Endothelial cell of umbilical vein (primary cell): Measurements from ENCODE around the gene NRCAM. TPM values are rescaled to one million over a fixed set of nuclear protein-coding genes. Genes with fewer than 3 reads are reported as not detected.

Experiments used
- BruUV-seq: library from RNA; stranded (reverse); fragments of 400-500 nt; replicated peaks from 2 replicates; lab custom pipeline; 2021; lab: Mats Ljungman, UMichigan
- CTCF ChIA-PET: fragments of 300-600, 350-600 bp; sonication (Branson Sonifier 250); formaldehyde crosslinking; loops from one replicate; lab custom pipeline; 2021; ENCODE audit warnings: antibody characterized with exemption, inconsistent platforms; lab: Charles Lee
- POLR2A ChIA-PET: fragments of 300-600, 350-600 bp; sonication (Branson Sonifier 250); formaldehyde crosslinking; loops from one replicate; lab custom pipeline; 2021; ENCODE audit warnings: antibody characterized with exemption, inconsistent platforms; lab: Charles Lee
- DNase-seq: peaks from one replicate; pipeline ENCODE4 v3.0.0-alpha.2; 2011; ENCODE audit warnings: low read depth, low spot score
- FAIRE-seq: peaks from 2 replicates; lab custom pipeline; 2011; peaks lifted over from hg19 to GRCh38; lab: Jason Lieb, UNC
- H2AFZ ChIP-seq: 2 replicates; pipeline ENCODE4 v1.6.0; 2012; ENCODE audit warnings: low read depth, low read length, control low read depth, inconsistent platforms
- H3K27ac ChIP-seq: 2 replicates; pipeline ENCODE4 v1.5.1; 2011; ENCODE audit warnings: low read depth, mild to moderate bottlenecking, control low read depth, low read length, moderate library complexity; ENCODE audit not compliant: insufficient read depth
- H3K27me3 ChIP-seq, 2 experiments: 2 replicates each; pipeline versions ENCODE4 v1.6.0 to v1.6.1; 2011; ENCODE audit warnings: low read length in 2 of 2, mixed read lengths in 1 of 2; ENCODE audit not compliant: control insufficient read depth in 2 of 2, insufficient read depth in 2 of 2
- H3K36me3 ChIP-seq, 2 experiments: 2 replicates in 1 of 2; 3 replicates in 1 of 2; pipeline ENCODE4 v1.5.1; 2011; ENCODE audit warnings: low read length in 2 of 2, mild to moderate bottlenecking in 1 of 2, moderate library complexity in 1 of 2; ENCODE audit not compliant: control insufficient read depth in 2 of 2, insufficient read depth in 2 of 2; ENCODE audit errors: extremely low read depth in 1 of 2
- H3K4me1 ChIP-seq: 3 replicates; pipeline ENCODE4 v1.5.1; 2011; ENCODE audit warnings: mild to moderate bottlenecking, low read length; ENCODE audit not compliant: control insufficient read depth, insufficient read depth; ENCODE audit errors: extremely low read depth
- H3K4me2 ChIP-seq: 2 replicates; pipeline ENCODE4 v1.6.1; 2011; ENCODE audit warnings: low read length, control low read depth, mixed read lengths; ENCODE audit not compliant: insufficient read depth
- H3K4me3 ChIP-seq, 3 experiments: fragments of 200-600 bp in 1 of 3; sonication (generic), shearing (Covaris generic) in 1 of 3; replicated peaks in 1 of 3; 2 replicates each; pipeline ENCODE4 v1.5.1; 2011 to 2016; ENCODE audit warnings: control low read depth in 3 of 3, low read length in 3 of 3, mild to moderate bottlenecking in 2 of 3, inconsistent platforms in 1 of 3, low read depth in 1 of 3, moderate library complexity in 1 of 3; ENCODE audit not compliant: insufficient read depth in 1 of 3
- H3K79me2 ChIP-seq: 2 replicates; pipeline ENCODE4 v1.6.0; 2012; ENCODE audit warnings: low read length, inconsistent platforms; ENCODE audit not compliant: control insufficient read depth, insufficient read depth
- H3K9ac ChIP-seq: replicated peaks from 2 replicates; pipeline ENCODE3; 2011; ENCODE audit warnings: low read length, control low read depth; ENCODE audit not compliant: insufficient read depth; ENCODE audit errors: extremely low read depth
- H3K9me1 ChIP-seq: replicated peaks from 3 replicates; pipeline ENCODE4 v1.6.0; 2011; ENCODE audit warnings: mild to moderate bottlenecking, low read length; ENCODE audit not compliant: control insufficient read depth, insufficient read depth; ENCODE audit errors: extremely low read depth
- H3K9me3 ChIP-seq: replicated peaks from 2 replicates; pipeline ENCODE4 v1.5.1; 2012; ENCODE audit warnings: low read length, inconsistent platforms; ENCODE audit not compliant: control insufficient read depth, insufficient read depth
- H4K20me1 ChIP-seq: replicated peaks from 2 replicates; pipeline ENCODE3; 2011; ENCODE audit warnings: mild to moderate bottlenecking, low read length; ENCODE audit not compliant: control insufficient read depth, insufficient read depth; ENCODE audit errors: extremely low read depth
- EZH2 ChIP-seq: IDR thresholded peaks from 2 replicates; pipeline ENCODE4 v1.6.1; 2012; ENCODE audit warnings: borderline replicate concordance, low read depth, mild to moderate bottlenecking, moderate library complexity, low read length, inconsistent platforms; ENCODE audit not compliant: severe bottlenecking
- FOS ChIP-seq: IDR thresholded peaks from 2 replicates; pipeline ENCODE4 v1.6.1; 2011; ENCODE audit warnings: mild to moderate bottlenecking, low read length, moderate library complexity, borderline replicate concordance; ENCODE audit not compliant: insufficient read depth
- GATA2 ChIP-seq: IDR thresholded peaks from 2 replicates; pipeline ENCODE4 v1.7.0; 2011; ENCODE audit warnings: low read depth, mild to moderate bottlenecking, moderate library complexity, mixed read lengths, low read length; ENCODE audit not compliant: insufficient read length, insufficient read depth
- JUN ChIP-seq: IDR thresholded peaks from 2 replicates; pipeline ENCODE4 v1.6.1; 2011; ENCODE audit warnings: borderline replicate concordance, low read depth; ENCODE audit not compliant: insufficient read length, insufficient read depth
- MYC ChIP-seq: IDR thresholded peaks from one replicate; pipeline ENCODE4 v1.6.1; 2011; ENCODE audit warnings: mild to moderate bottlenecking, low read depth, low read length
- POLR2A ChIP-seq: IDR thresholded peaks from 2 replicates; pipeline ENCODE4 v1.6.1; 2012; ENCODE audit warnings: low read depth, mild to moderate bottlenecking, control low read depth, low read length
- POLR2AphosphoS5 ChIP-seq: IDR thresholded peaks from 2 replicates; pipeline ENCODE4 v1.6.1; 2012; ENCODE audit warnings: low read depth, mild to moderate bottlenecking, control low read depth, low read length, moderate library complexity; ENCODE audit not compliant: insufficient read depth
- dilution Hi-C: fragments of 300-500 bp; cut with MboI; formaldehyde crosslinking; loops from one replicate; pipeline ENCODE4 v1.15.0; 2019; ENCODE audit warnings: low sequenced_read_pairs; ENCODE audit not compliant: extremely low pct_ligation_motif_present
- intact Hi-C: fragments of 100-400 bp; cut with micrococcal nuclease; formaldehyde crosslinking; loops from one replicate; pipeline ENCODE4 v1.10.0; 2022
- polyA plus RNA-seq, 4 experiments: library from polyadenylated mRNA; depleted of rRNA in 3 of 4; stranded (reverse) in 3 of 4; unstranded in 1 of 4; fragments of >200 nt; gene quantifications; 2 replicates each; pipeline versions ENCODE4 v1.2.1 to v1.2.3, GENCODE V29; 2011 to 2012; ENCODE audit warnings: missing spikeins in 1 of 4
- total RNA-seq: library from RNA; stranded (reverse); gene quantifications from 2 replicates; pipeline ENCODE4 v1.2.3, GENCODE V29; 2021
- TF ChIP-seq, protein P1 (sequence below), 2 donors: IDR thresholded peaks; 1 replicate in 1 of 2; 2 replicates in 1 of 2; pipeline ENCODE4 v1.5.1; 2011; ENCODE audit warnings: low read length in 2 of 2, mild to moderate bottlenecking in 2 of 2, moderate library complexity in 2 of 2, control low read depth in 1 of 2, inconsistent platforms in 1 of 2, low read depth in 1 of 2; ENCODE audit not compliant: insufficient read depth in 1 of 2; ENCODE audit errors: extremely low read depth in 1 of 2
- TF ChIP-seq, protein P2 (sequence below): IDR thresholded peaks from 2 replicates; pipeline ENCODE4 v1.6.1; 2011; ENCODE audit not compliant: insufficient read depth, insufficient read length

NRCAM gene
- total and polyA plus RNA-seq, 2 donors (not counting 3 experiments of a cell fraction or from before 2014, with no cell fraction given), result 26.0 to 47.6 TPM

DNA sequence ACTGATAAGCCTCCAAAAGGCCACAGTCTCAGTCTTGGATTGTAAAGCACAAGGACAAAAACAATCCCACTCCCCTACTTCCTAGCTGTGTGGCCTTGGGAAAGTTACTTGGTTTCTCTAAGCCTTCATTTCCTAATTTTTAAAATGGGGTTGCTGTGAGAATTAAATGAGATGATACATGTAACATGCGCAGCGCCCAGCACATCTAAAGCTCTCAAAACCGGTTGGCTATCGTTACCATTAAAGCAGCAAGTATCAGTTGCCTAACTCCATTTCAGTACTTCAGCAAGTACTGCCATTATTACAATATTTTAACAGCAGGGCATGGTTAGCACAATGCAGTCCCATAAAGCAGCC is 1.9 kb downstream of the NRCAM start:
- H3K9me3 ChIP-seq, result no peaks in the 10 kb centered on the region
- H2AFZ ChIP-seq, result peak overlapping the region; percentile 93
- peak overlapping the region; percentile 89 for H3K4me2 ChIP-seq
- intact Hi-C loops, result loop anchor here (1.0 to 2.0 kb wide), 2 partner anchors 43 to 143 kb away; no protein-coding TSS in a partner anchor
- dilution Hi-C loops, result no loop called here
- H3K4me3 ChIP-seq, result peak overlapping the region; percentile 65 to 95 (median 88)
- H3K9me1 ChIP-seq, result no peaks in the 10 kb centered on the region
- no peaks in the 10 kb centered on the region for H4K20me1 ChIP-seq
- H3K79me2 ChIP-seq, result peaks cover 61% of the 10 kb centered on the region
- no peaks in the 10 kb centered on the region for H3K27me3 ChIP-seq
- H3K9ac ChIP-seq, result peak overlapping the region; percentile 49
- H3K4me1 ChIP-seq, result peaks cover 49% of the 10 kb centered on the region
- BruUV-seq, result TSS peak; percentile 27
- POLR2A ChIA-PET, result interaction anchor here (1.0 kb wide), 1 partner anchor 142 kb away, joined by 3 read pairs; no protein-coding TSS in a partner anchor
- FAIRE-seq, result no peak
- TF ChIP-seq GATA2 (no peak), MYC (no peak), EZH2 (no peak), POLR2AphosphoS5 (no peak), JUN (no peak), POLR2A (no peak), FOS (no peak)
- TF ChIP-seq, protein P1, sequence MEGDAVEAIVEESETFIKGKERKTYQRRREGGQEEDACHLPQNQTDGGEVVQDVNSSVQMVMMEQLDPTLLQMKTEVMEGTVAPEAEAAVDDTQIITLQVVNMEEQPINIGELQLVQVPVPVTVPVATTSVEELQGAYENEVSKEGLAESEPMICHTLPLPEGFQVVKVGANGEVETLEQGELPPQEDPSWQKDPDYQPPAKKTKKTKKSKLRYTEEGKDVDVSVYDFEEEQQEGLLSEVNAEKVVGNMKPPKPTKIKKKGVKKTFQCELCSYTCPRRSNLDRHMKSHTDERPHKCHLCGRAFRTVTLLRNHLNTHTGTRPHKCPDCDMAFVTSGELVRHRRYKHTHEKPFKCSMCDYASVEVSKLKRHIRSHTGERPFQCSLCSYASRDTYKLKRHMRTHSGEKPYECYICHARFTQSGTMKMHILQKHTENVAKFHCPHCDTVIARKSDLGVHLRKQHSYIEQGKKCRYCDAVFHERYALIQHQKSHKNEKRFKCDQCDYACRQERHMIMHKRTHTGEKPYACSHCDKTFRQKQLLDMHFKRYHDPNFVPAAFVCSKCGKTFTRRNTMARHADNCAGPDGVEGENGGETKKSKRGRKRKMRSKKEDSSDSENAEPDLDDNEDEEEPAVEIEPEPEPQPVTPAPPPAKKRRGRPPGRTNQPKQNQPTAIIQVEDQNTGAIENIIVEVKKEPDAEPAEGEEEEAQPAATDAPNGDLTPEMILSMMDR (IDR thresholded peaks at IDR 0.05; ENCODE audit: extremely low read depth in 1 of 2, insufficient read depth in 1 of 2, low read depth in 1 of 2, low read length in 2 of 2), result no peak
- TF ChIP-seq, protein P2, sequence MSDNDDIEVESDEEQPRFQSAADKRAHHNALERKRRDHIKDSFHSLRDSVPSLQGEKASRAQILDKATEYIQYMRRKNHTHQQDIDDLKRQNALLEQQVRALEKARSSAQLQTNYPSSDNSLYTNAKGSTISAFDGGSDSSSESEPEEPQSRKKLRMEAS, result no peak
- CTCF ChIA-PET, result interaction anchor here (0.7 to 6.1 kb wide), 14 partner anchors 17 to 275 kb away, joined by 3 to 88 read pairs (median 4); no protein-coding TSS in a partner anchor
- H3K36me3 ChIP-seq, result no peaks in the 10 kb centered on the region
- no peak for DNase-seq
- H3K27ac ChIP-seq, result peak overlapping the region; percentile 78
